GM12878 (cell line): ENCODE measurements around the gene AQP11. TPM values are rescaled to one million over a fixed set of nuclear protein-coding genes. Genes with fewer than 3 reads are reported as not detected.

ENCODE experiments used
- ATAC-seq: fragments of 200-7000 bp; cut with Tn5 transposase; 3 replicates; pipeline ENCODE4 v1.9.1; 2020; ENCODE audit warnings: mild to moderate bottlenecking, moderate library complexity
- BruUV-seq: library from RNA; stranded (reverse); fragments of 400-500 nt; replicated peaks from 2 replicates; lab custom pipeline; 2021; lab: Mats Ljungman, UMichigan
- CTCF ChIA-PET: fragments of 300-600 bp; sonication (Branson Sonifier 250); formaldehyde crosslinking; extraction: SDS; loops from one replicate; lab custom pipeline; 2021; ENCODE audit warnings: inconsistent platforms; lab: Yijun Ruan, JAX
- POLR2A ChIA-PET: fragments of 350-600 bp; formaldehyde crosslinking; extraction: SDS; loops from one replicate; lab custom pipeline; 2021; ENCODE audit warnings: inconsistent platforms; lab: Charles Lee
- RAD21 ChIA-PET: fragments of 300-600 bp; sonication (Branson Sonifier 250); formaldehyde crosslinking; loops from one replicate; lab custom pipeline; 2023; ENCODE audit warnings: antibody characterized with exemption; ENCODE audit not compliant: unreplicated experiment; lab: Charles Lee
- SMC1A ChIA-PET: fragments of 300-600 bp; sonication (Branson Sonifier 250); formaldehyde crosslinking; loops from one replicate; lab custom pipeline; 2023; ENCODE audit not compliant: unreplicated experiment, uncharacterized antibody; lab: Charles Lee
- DNase-seq: peaks from one replicate; pipeline ENCODE4 v3.0.0-alpha.2; 2011; ENCODE audit warnings: low read depth, low spot score
- FAIRE-seq: peaks from 3 replicates; lab custom pipeline; 2011; peaks lifted over from hg19 to GRCh38; lab: Jason Lieb, UNC
- H2AFZ ChIP-seq: 2 replicates; pipeline ENCODE4 v1.6.0; 2011; ENCODE audit warnings: low read depth, low read length, control low read depth; ENCODE audit not compliant: control insufficient read depth
- H3K27ac ChIP-seq: 2 replicates; pipeline ENCODE4 v1.5.1; 2011; ENCODE audit warnings: control low read depth; ENCODE audit not compliant: control insufficient read depth, insufficient read depth
- H3K27me3 ChIP-seq, 2 experiments: replicated peaks in 1 of 2; 2 replicates each; pipeline versions ENCODE4 v1.6.0 to v1.6.1; 2011; ENCODE audit warnings: low read length in 1 of 2; ENCODE audit not compliant: control insufficient read depth in 2 of 2, insufficient read depth in 2 of 2
- H3K36me3 ChIP-seq, 2 experiments: 2 replicates each; pipeline ENCODE4 v1.5.1; 2011; ENCODE audit warnings: low read length in 1 of 2; ENCODE audit not compliant: control insufficient read depth in 2 of 2, insufficient read depth in 2 of 2
- H3K4me1 ChIP-seq: 2 replicates; pipeline ENCODE4 v1.6.1; 2011; ENCODE audit warnings: mild to moderate bottlenecking, low read length, moderate library complexity, mixed read lengths; ENCODE audit not compliant: control insufficient read depth, insufficient read depth
- H3K4me2 ChIP-seq: 2 replicates; pipeline ENCODE4 v1.6.0; 2011; ENCODE audit warnings: control low read depth; ENCODE audit not compliant: control insufficient read depth, insufficient read depth
- H3K4me3 ChIP-seq: fragments of 200-600 bp; sonication (generic); 2 replicates; pipeline ENCODE4 v1.5.1; 2016
- H3K79me2 ChIP-seq: 2 replicates; pipeline ENCODE4 v1.6.0; 2011; ENCODE audit warnings: low read length; ENCODE audit not compliant: control insufficient read depth, insufficient read depth
- H3K9ac ChIP-seq: 2 replicates; pipeline ENCODE4 v1.8.0; 2011; ENCODE audit warnings: low read length, control low read depth, mixed read lengths; ENCODE audit not compliant: control insufficient read depth, insufficient read depth
- H3K9me3 ChIP-seq: replicated peaks from 3 replicates; pipeline ENCODE4 v1.5.1; 2011; ENCODE audit warnings: mild to moderate bottlenecking, low read length; ENCODE audit not compliant: control insufficient read depth, insufficient read depth
- H4K20me1 ChIP-seq: 2 replicates; pipeline ENCODE4 v1.6.0; 2011; ENCODE audit not compliant: control insufficient read depth, insufficient read depth
- BCL11A ChIP-seq: IDR thresholded peaks from 2 replicates; pipeline ENCODE4 v1.6.1; 2011; ENCODE audit warnings: low read depth, low read length
- CTCF ChIP-seq, 3 experiments: IDR thresholded peaks in 2 of 3; conservative IDR thresholded peaks in 1 of 3; 2 replicates each; pipeline ENCODE4 v1.5.1; 2011; ENCODE audit warnings: low read depth in 3 of 3, low read length in 3 of 3, mild to moderate bottlenecking in 3 of 3, control low read depth in 2 of 3, moderate library complexity in 2 of 3, inconsistent platforms in 1 of 3, mixed read lengths in 1 of 3; ENCODE audit not compliant: control insufficient read depth in 2 of 3, insufficient read depth in 1 of 3; ENCODE audit errors: extremely low read depth in 1 of 3
- E2F8 ChIP-seq: fragments of 450-650 bp; IDR thresholded peaks from 2 replicates; pipeline ENCODE4 v1.6.1; 2018; ENCODE audit warnings: mild to moderate bottlenecking, low read depth, moderate library complexity; ENCODE audit not compliant: partially characterized antibody
- ELK1 ChIP-seq: IDR thresholded peaks from 2 replicates; pipeline ENCODE4 v1.6.1; 2012; ENCODE audit warnings: low read depth, low read length, improper control_type of control experiment
- GATAD2B ChIP-seq: fragments of 450-650 bp; conservative IDR thresholded peaks from 2 replicates; pipeline ENCODE4 v1.6.1; 2017; ENCODE audit warnings: low read depth, mild to moderate bottlenecking, moderate library complexity
- MEF2A ChIP-seq: IDR thresholded peaks from 2 replicates; pipeline ENCODE4 v1.6.1; 2011; ENCODE audit warnings: low read depth, mild to moderate bottlenecking, low read length, moderate library complexity; ENCODE audit not compliant: insufficient read depth
- RAD21 ChIP-seq: IDR thresholded peaks from 2 replicates; pipeline ENCODE4 v1.6.1; 2011; ENCODE audit warnings: mild to moderate bottlenecking, low read depth, low read length, moderate library complexity; ENCODE audit not compliant: insufficient read depth
- SMC3 ChIP-seq: IDR thresholded peaks from 2 replicates; pipeline ENCODE4 v1.6.1; 2011; ENCODE audit warnings: low read length, improper control_type of control experiment, borderline replicate concordance
- WGBS: methylation state at CpG from one replicate; pipeline ENCODE4 v1.1.6; 2016; ENCODE audit warnings: low lambda C conversion rate; ENCODE audit not compliant: insufficient replicate concordance, insufficient coverage; ENCODE audit errors: missing lambda C conversion rate; 5-methylcytosine and 5-hydroxymethylcytosine counted together
- in situ Hi-C: fragments of 300-500 bp; cut with MboI; formaldehyde crosslinking; loops from 9 replicates; pipeline ENCODE4 v1.14.3; 2018; ENCODE audit warnings: mixed read lengths
- intact Hi-C: fragments of 100-400 bp; cut with micrococcal nuclease; formaldehyde crosslinking; loops from one replicate; pipeline ENCODE4 v1.14.2; 2022; ENCODE audit not compliant: unreplicated experiment
- polyA plus RNA-seq, 11 experiments: library from polyadenylated mRNA; depleted of rRNA in 4 of 11; unstranded in 6 of 11; stranded (reverse) in 5 of 11; fragments of >200 nt; fragmentation: Nextera tagmentation in 4 of 11; fragmentation: Illumina TruSeq in 1 of 11; extraction: Ambion mirVana in 4 of 11; extraction: Trizol in 1 of 11; gene quantifications; 1 replicate in 1 of 11; 2 replicates in 10 of 11; pipeline versions ENCODE4 v1.2.1 to v1.2.3, GENCODE V29; 2011 to 2016; ENCODE audit warnings: inconsistent platforms in 2 of 11, missing spikeins in 2 of 11, low read depth in 1 of 11
- total RNA-seq, 4 experiments: library from RNA; depleted of rRNA in 3 of 4; stranded (reverse); fragments of >200 nt in 3 of 4; fragmentation: Illumina TruSeq in 1 of 4; extraction: Trizol in 1 of 4; gene quantifications; 2 replicates each; pipeline versions ENCODE4 v1.2.1 to v1.2.3, GENCODE V29; 2013 to 2021

The AQP11 gene
- total and polyA plus RNA-seq, 10 of the 15 experiments (the other 5 are each of a cell fraction or from before 2014, with no cell fraction given) = 0.14 to 2.1 (median 0.54) TPM

DNA sequence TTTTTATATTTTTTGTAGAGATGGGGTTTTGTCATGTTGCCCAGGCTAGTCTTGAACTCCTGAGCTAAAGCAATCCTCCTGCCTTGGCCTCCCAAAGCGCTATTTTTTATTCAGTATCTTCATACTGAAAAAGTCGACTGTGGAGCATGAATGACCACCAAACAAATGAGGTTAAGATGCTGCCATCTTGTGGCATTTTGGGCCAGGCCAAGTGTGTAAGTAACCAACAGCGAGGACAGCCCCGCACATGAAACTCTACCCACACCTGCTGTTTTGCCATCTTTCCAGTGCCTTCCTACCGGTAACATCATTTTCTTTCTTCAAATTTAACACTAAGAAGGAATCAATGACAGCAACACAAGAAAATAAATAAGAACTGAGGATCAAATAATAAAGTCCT lies 32.2 kb upstream of the AQP11 start:
- FAIRE-seq (no peak), DNase-seq (no peak)
- ChIA-PET CTCF (interaction anchor here (0.6 to 2.7 kb wide), 11 partner anchors 9 to 510 kb away, joined by 3 to 9 read pairs (median 4); no protein-coding TSS in a partner anchor), POLR2A (no interaction called here)
- no peaks in the 10 kb centered on the region for H4K20me1 ChIP-seq
- no peak overlapping the region for H3K27ac ChIP-seq
- H3K9me3 ChIP-seq = peaks cover 2% of the 10 kb centered on the region; the same call in 2 of the 3 replicates
- TF ChIP-seq ELK1 (no peak), SMC3 (peak; percentile 29; the same call in 1 of the 2 replicates), MEF2A (no peak), GATAD2B (no peak), CTCF (IDR thresholded peaks at IDR 0.05 in 2 of 3, conservative IDR thresholded peaks at IDR 0.05 in 1 of 3; ENCODE audit: control insufficient read depth in 2 of 3, extremely low read depth in 1 of 3, insufficient read depth in 1 of 3, low read depth in 3 of 3, low read length in 3 of 3) (peak; percentile 19 to 43 (median 27); a peak in 4 of 6 replicates), RAD21 (peak; percentile 45; the same call in 1 of the 2 replicates), E2F8 (no peak), BCL11A (no peak)
- TF ChIP-seq, all 136 proteins: peak for 3
- WGBS = 48% methylated on average over 5 of the region's 5 CpGs
- ChIA-PET RAD21 (no interaction called here), SMC1A (interaction anchor here (0.6 to 1.6 kb wide), 6 partner anchors 9 to 361 kb away, joined by 3 to 7 read pairs (median 3); no protein-coding TSS in a partner anchor)
- Histone ChIP-seq H3K36me3 (no peaks in the 10 kb centered on the region), H2AFZ (no peak overlapping the region), H3K79me2 (no peaks in the 10 kb centered on the region), H3K27me3 (no peaks in the 10 kb centered on the region), H3K4me1 (no peaks in the 10 kb centered on the region), H3K9ac (no peak overlapping the region), H3K4me2 (no peak overlapping the region), H3K4me3 (no peak overlapping the region)
- ATAC-seq = peak; percentile 53
- in situ Hi-C loops (no loop called here), intact Hi-C loops (no loop called here)
- no TSS peak for BruUV-seq
